WTC11 (cell line): ENCODE results near the gene RMC1. TPM values are rescaled to one million over a fixed set of nuclear protein-coding genes. Genes with fewer than 3 reads are reported as not detected.

Experiments
- CBFB ChIP-seq: sonication (generic); formaldehyde crosslinking; IDR thresholded peaks from 2 replicates; pipeline ENCODE4 v1.8.1; 2022; ENCODE audit warnings: mild to moderate bottlenecking, low read depth, missing genetic modification reagents
- ELF4 ChIP-seq: sonication (generic); formaldehyde crosslinking; IDR thresholded peaks from 2 replicates; pipeline ENCODE4 v1.8.1; 2022; ENCODE audit warnings: low read depth, mild to moderate bottlenecking, moderate library complexity, missing genetic modification reagents
- GTF2I ChIP-seq: fragments of 250-450 bp; sonication (Bioruptor Pico); conservative IDR thresholded peaks from 2 replicates; pipeline ENCODE4 v1.4.0; 2021; ENCODE audit warnings: mild to moderate bottlenecking
- IRF2 ChIP-seq: sonication (generic); formaldehyde crosslinking; IDR thresholded peaks from 2 replicates; pipeline ENCODE4 v1.8.0; 2022; ENCODE audit warnings: low read depth, missing genetic modification reagents, borderline replicate concordance
- MXD4 ChIP-seq: fragments of 250-450 bp; sonication (Bioruptor Pico); IDR thresholded peaks from 2 replicates; pipeline ENCODE4 v1.8.0; 2021; ENCODE audit warnings: mild to moderate bottlenecking, moderate library complexity, borderline replicate concordance
- MYBL2 ChIP-seq: sonication (generic); formaldehyde crosslinking; IDR thresholded peaks from 2 replicates; pipeline ENCODE4 v1.8.1; 2023; ENCODE audit warnings: mild to moderate bottlenecking, moderate library complexity, missing genetic modification reagents
- RELA ChIP-seq: sonication (generic); formaldehyde crosslinking; IDR thresholded peaks from 2 replicates; pipeline ENCODE4 v1.8.1; 2022; ENCODE audit warnings: missing genetic modification reagents, mild to moderate bottlenecking, borderline replicate concordance
- SOX15 ChIP-seq: fragments of 250-450 bp; sonication (Bioruptor Pico); IDR thresholded peaks from 2 replicates; pipeline ENCODE4 v1.9.0; 2021; ENCODE audit warnings: mild to moderate bottlenecking
- TEAD4 ChIP-seq: sonication (generic); formaldehyde crosslinking; IDR thresholded peaks from 2 replicates; pipeline ENCODE4 v1.8.0; 2022; ENCODE audit warnings: mild to moderate bottlenecking, missing genetic modification reagents
- ZNF232 ChIP-seq: sonication (generic); formaldehyde crosslinking; IDR thresholded peaks from 2 replicates; pipeline ENCODE4 v1.8.0; 2022; ENCODE audit warnings: mild to moderate bottlenecking, missing genetic modification reagents
- ZNF317 ChIP-seq: sonication (generic); formaldehyde crosslinking; IDR thresholded peaks from 2 replicates; pipeline ENCODE4 v1.8.1; 2023; ENCODE audit warnings: low read depth, mild to moderate bottlenecking, moderate library complexity, missing genetic modification reagents, borderline replicate concordance
- ZNF423 ChIP-seq: fragments of 250-450 bp; sonication (Bioruptor Pico); IDR thresholded peaks from 2 replicates; pipeline ENCODE4 v2.1.2; 2022; ENCODE audit warnings: mild to moderate bottlenecking, moderate library complexity
- total RNA-seq: library from RNA; stranded (reverse); gene quantifications from 3 replicates; pipeline ENCODE4 v1.2.3, GENCODE V29; 2021
- TF ChIP-seq, protein P1 (sequence below): sonication (generic); formaldehyde crosslinking; IDR thresholded peaks from 2 replicates; pipeline ENCODE4 v1.8.1; 2023; ENCODE audit warnings: mild to moderate bottlenecking, moderate library complexity, missing genetic modification reagents
- TF ChIP-seq, protein P2 (sequence below): sonication (generic); formaldehyde crosslinking; IDR thresholded peaks from 2 replicates; pipeline ENCODE4 v1.8.1; 2023; ENCODE audit warnings: mild to moderate bottlenecking, missing genetic modification reagents, moderate library complexity
- TF ChIP-seq, protein P3 (sequence below): sonication (generic); formaldehyde crosslinking; conservative IDR thresholded peaks from 2 replicates; pipeline ENCODE4 v1.8.1; 2023; ENCODE audit warnings: mild to moderate bottlenecking, low read depth, missing genetic modification reagents, moderate library complexity
- TF ChIP-seq, protein P4 (sequence below): fragments of 250-450 bp; sonication (Bioruptor Pico); IDR thresholded peaks from 2 replicates; pipeline ENCODE4 v1.8.0; 2021; ENCODE audit warnings: mild to moderate bottlenecking
- TF ChIP-seq, protein P5 (sequence below): sonication (generic); formaldehyde crosslinking; IDR thresholded peaks from 2 replicates; pipeline ENCODE4 v1.8.1; 2023; ENCODE audit warnings: mild to moderate bottlenecking, missing genetic modification reagents
- TF ChIP-seq, protein P6 (sequence below): fragments of 200-600 bp; IDR thresholded peaks from 2 replicates; pipeline ENCODE4 v1.8.0; 2022; ENCODE audit warnings: antibody characterized with exemption
- TF ChIP-seq, protein P7 (sequence below): sonication (generic); formaldehyde crosslinking; IDR thresholded peaks from 2 replicates; pipeline ENCODE4 v1.8.1; 2023; ENCODE audit warnings: mild to moderate bottlenecking, missing genetic modification reagents, borderline replicate concordance
- TF ChIP-seq, protein P8 (sequence below): fragments of 250-450 bp; sonication (Bioruptor Pico); IDR thresholded peaks from 2 replicates; pipeline ENCODE4 v1.9.0; 2021; ENCODE audit warnings: mild to moderate bottlenecking
- TF ChIP-seq, protein P9 (sequence below): sonication (generic); formaldehyde crosslinking; IDR thresholded peaks from 2 replicates; pipeline ENCODE4 v1.8.0; 2022; ENCODE audit warnings: mild to moderate bottlenecking, missing genetic modification reagents

The RMC1 gene
- total RNA-seq, 1 experiment from 2014 or later = 15.6 TPM

DNA sequence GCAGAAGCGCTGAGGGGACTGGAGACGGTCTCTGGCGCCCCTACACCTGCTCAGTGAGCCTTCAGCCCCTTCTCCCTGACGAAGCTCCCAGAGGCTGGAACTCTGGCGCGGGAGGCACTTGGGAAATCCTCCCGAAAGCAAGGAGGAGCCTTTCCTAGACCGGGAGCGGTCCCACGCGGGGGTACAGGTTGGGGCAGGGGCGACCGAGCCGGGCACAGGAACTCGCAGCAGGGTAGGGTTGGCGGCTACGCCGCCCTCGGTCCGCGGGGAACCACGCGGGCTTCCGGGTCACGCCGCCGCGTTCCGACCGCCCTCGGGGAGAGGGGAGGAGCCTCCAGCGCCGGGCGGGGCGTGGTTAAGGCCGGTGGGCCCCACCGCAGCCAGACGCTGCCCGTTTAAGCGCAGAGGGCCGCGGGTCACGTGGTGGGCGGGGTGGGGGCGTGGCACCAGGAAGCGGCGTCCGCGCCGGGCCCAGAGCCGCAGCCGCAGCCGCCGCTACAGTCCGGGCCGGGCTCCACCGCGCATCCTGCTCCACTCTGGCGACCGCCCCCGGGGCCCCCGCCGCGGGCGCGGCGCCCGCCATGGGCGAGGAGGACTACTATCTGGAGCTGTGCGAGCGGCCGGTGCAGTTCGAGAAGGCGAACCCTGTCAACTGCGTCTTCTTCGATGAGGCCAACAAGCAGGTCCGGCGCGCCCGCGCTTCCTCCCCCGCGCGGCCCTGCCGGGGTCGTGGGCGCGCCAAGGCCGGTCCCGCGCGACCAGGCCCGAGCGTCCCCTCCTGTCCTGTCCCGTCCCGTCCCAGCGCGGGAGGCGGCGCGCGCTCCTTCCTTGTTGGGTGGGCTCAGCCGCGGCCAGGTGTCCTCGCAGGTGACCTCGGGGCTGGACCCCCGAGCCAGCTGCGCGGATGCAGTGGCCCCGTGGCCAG, at the start of gene RMC1 (continued):
- TF ChIP-seq IRF2 (no peak), RELA (CRISPR knock-in tag) (no peak), MXD4 (CRISPR knock-in tag) (no peak), GTF2I (CRISPR knock-in tag) (no peak), ZNF423 (CRISPR knock-in tag) (no peak), ZNF317 (CRISPR knock-in tag) (0 out of 2 replicates have a peak, but pooled peaks have one; percentile 31), ELF4 (peak; percentile 86; the same call in 1 of the 2 replicates), ZNF232 (CRISPR knock-in tag) (0 out of 2 replicates have a peak, but pooled peaks have one; percentile 31), SOX15 (CRISPR knock-in tag) (no peak), TEAD4 (CRISPR knock-in tag) (0 out of 2 replicates have a peak, but pooled peaks have one; percentile 20), MYBL2 (peak; percentile 87), CBFB (no peak)
- TF ChIP-seq, protein P1, sequence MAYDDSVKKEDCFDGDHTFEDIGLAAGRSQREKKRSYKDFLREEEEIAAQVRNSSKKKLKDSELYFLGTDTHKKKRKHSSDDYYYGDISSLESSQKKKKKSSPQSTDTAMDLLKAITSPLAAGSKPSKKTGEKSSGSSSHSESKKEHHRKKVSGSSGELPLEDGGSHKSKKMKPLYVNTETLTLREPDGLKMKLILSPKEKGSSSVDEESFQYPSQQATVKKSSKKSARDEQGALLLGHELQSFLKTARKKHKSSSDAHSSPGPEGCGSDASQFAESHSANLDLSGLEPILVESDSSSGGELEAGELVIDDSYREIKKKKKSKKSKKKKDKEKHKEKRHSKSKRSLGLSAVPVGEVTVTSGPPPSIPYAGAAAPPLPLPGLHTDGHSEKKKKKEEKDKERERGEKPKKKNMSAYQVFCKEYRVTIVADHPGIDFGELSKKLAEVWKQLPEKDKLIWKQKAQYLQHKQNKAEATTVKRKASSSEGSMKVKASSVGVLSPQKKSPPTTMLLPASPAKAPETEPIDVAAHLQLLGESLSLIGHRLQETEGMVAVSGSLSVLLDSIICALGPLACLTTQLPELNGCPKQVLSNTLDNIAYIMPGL (CRISPR knock-in tag) = peak; percentile 88
- TF ChIP-seq, protein P2, sequence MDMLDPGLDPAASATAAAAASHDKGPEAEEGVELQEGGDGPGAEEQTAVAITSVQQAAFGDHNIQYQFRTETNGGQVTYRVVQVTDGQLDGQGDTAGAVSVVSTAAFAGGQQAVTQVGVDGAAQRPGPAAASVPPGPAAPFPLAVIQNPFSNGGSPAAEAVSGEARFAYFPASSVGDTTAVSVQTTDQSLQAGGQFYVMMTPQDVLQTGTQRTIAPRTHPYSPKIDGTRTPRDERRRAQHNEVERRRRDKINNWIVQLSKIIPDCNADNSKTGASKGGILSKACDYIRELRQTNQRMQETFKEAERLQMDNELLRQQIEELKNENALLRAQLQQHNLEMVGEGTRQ (CRISPR knock-in tag) = peak; percentile 99
- TF ChIP-seq, protein P3, sequence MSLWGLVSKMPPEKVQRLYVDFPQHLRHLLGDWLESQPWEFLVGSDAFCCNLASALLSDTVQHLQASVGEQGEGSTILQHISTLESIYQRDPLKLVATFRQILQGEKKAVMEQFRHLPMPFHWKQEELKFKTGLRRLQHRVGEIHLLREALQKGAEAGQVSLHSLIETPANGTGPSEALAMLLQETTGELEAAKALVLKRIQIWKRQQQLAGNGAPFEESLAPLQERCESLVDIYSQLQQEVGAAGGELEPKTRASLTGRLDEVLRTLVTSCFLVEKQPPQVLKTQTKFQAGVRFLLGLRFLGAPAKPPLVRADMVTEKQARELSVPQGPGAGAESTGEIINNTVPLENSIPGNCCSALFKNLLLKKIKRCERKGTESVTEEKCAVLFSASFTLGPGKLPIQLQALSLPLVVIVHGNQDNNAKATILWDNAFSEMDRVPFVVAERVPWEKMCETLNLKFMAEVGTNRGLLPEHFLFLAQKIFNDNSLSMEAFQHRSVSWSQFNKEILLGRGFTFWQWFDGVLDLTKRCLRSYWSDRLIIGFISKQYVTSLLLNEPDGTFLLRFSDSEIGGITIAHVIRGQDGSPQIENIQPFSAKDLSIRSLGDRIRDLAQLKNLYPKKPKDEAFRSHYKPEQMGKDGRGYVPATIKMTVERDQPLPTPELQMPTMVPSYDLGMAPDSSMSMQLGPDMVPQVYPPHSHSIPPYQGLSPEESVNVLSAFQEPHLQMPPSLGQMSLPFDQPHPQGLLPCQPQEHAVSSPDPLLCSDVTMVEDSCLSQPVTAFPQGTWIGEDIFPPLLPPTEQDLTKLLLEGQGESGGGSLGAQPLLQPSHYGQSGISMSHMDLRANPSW = no peak
- TF ChIP-seq, protein P4, sequence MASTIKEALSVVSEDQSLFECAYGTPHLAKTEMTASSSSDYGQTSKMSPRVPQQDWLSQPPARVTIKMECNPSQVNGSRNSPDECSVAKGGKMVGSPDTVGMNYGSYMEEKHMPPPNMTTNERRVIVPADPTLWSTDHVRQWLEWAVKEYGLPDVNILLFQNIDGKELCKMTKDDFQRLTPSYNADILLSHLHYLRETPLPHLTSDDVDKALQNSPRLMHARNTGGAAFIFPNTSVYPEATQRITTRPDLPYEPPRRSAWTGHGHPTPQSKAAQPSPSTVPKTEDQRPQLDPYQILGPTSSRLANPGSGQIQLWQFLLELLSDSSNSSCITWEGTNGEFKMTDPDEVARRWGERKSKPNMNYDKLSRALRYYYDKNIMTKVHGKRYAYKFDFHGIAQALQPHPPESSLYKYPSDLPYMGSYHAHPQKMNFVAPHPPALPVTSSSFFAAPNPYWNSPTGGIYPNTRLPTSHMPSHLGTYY = no peak
- TF ChIP-seq, protein P5, sequence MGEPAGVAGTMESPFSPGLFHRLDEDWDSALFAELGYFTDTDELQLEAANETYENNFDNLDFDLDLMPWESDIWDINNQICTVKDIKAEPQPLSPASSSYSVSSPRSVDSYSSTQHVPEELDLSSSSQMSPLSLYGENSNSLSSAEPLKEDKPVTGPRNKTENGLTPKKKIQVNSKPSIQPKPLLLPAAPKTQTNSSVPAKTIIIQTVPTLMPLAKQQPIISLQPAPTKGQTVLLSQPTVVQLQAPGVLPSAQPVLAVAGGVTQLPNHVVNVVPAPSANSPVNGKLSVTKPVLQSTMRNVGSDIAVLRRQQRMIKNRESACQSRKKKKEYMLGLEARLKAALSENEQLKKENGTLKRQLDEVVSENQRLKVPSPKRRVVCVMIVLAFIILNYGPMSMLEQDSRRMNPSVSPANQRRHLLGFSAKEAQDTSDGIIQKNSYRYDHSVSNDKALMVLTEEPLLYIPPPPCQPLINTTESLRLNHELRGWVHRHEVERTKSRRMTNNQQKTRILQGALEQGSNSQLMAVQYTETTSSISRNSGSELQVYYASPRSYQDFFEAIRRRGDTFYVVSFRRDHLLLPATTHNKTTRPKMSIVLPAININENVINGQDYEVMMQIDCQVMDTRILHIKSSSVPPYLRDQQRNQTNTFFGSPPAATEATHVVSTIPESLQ (CRISPR knock-in tag) = no peak
- TF ChIP-seq, protein P6, sequence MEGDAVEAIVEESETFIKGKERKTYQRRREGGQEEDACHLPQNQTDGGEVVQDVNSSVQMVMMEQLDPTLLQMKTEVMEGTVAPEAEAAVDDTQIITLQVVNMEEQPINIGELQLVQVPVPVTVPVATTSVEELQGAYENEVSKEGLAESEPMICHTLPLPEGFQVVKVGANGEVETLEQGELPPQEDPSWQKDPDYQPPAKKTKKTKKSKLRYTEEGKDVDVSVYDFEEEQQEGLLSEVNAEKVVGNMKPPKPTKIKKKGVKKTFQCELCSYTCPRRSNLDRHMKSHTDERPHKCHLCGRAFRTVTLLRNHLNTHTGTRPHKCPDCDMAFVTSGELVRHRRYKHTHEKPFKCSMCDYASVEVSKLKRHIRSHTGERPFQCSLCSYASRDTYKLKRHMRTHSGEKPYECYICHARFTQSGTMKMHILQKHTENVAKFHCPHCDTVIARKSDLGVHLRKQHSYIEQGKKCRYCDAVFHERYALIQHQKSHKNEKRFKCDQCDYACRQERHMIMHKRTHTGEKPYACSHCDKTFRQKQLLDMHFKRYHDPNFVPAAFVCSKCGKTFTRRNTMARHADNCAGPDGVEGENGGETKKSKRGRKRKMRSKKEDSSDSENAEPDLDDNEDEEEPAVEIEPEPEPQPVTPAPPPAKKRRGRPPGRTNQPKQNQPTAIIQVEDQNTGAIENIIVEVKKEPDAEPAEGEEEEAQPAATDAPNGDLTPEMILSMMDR = no peak
- TF ChIP-seq, protein P7, sequence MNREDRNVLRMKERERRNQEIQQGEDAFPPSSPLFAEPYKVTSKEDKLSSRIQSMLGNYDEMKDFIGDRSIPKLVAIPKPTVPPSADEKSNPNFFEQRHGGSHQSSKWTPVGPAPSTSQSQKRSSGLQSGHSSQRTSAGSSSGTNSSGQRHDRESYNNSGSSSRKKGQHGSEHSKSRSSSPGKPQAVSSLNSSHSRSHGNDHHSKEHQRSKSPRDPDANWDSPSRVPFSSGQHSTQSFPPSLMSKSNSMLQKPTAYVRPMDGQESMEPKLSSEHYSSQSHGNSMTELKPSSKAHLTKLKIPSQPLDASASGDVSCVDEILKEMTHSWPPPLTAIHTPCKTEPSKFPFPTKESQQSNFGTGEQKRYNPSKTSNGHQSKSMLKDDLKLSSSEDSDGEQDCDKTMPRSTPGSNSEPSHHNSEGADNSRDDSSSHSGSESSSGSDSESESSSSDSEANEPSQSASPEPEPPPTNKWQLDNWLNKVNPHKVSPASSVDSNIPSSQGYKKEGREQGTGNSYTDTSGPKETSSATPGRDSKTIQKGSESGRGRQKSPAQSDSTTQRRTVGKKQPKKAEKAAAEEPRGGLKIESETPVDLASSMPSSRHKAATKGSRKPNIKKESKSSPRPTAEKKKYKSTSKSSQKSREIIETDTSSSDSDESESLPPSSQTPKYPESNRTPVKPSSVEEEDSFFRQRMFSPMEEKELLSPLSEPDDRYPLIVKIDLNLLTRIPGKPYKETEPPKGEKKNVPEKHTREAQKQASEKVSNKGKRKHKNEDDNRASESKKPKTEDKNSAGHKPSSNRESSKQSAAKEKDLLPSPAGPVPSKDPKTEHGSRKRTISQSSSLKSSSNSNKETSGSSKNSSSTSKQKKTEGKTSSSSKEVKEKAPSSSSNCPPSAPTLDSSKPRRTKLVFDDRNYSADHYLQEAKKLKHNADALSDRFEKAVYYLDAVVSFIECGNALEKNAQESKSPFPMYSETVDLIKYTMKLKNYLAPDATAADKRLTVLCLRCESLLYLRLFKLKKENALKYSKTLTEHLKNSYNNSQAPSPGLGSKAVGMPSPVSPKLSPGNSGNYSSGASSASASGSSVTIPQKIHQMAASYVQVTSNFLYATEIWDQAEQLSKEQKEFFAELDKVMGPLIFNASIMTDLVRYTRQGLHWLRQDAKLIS (CRISPR knock-in tag) = no peak
- TF ChIP-seq, protein P8, sequence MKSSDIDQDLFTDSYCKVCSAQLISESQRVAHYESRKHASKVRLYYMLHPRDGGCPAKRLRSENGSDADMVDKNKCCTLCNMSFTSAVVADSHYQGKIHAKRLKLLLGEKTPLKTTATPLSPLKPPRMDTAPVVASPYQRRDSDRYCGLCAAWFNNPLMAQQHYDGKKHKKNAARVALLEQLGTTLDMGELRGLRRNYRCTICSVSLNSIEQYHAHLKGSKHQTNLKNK (CRISPR knock-in tag) = no peak
- TF ChIP-seq, protein P9, sequence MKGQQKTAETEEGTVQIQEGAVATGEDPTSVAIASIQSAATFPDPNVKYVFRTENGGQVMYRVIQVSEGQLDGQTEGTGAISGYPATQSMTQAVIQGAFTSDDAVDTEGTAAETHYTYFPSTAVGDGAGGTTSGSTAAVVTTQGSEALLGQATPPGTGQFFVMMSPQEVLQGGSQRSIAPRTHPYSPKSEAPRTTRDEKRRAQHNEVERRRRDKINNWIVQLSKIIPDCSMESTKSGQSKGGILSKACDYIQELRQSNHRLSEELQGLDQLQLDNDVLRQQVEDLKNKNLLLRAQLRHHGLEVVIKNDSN (CRISPR knock-in tag) = peak; percentile 97
